ENCODE measurements around the gene LSP1. TPM values are rescaled to one million over a fixed set of nuclear protein-coding genes. Genes with fewer than 3 reads are reported as not detected.

The LSP1 gene
- total RNA-seq, 1 experiment from 2014 or later: not detected

DNA sequence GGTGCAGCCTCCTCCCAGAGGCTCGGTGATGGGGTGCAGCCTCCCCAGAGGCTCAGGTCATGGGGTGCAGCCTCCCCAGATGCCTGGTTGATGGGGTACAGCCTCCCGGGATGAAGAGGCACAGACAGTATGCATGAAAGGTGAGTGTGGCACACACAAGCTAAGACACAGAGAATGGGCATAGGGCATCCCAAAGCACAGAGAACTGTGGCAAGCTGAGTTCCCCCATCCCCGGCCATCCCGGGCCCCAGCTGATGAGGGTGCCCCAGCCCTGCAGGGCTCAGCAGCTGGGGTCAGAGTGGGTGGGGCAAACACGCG lies 22.9 kb upstream of the LSP1 start:
- intact Hi-C loops (cut with micrococcal nuclease; ENCODE audit: unreplicated experiment): loop anchor here (5.0 kb wide), 1 partner anchor 283 kb away; no protein-coding TSS in a partner anchor
- H3K36me3 ChIP-seq (ENCODE audit: insufficient read depth, low read length, poor library complexity, severe bottlenecking): no peaks in the 10 kb centered on the region
- H3K4me3 ChIP-seq (ENCODE audit: low read depth, low read length, poor library complexity, severe bottlenecking): no peak overlapping the region
- ChIA-PET CTCF (interaction anchor here (0.9 kb wide), 1 partner anchor 136 kb away, joined by 4 read pairs; no protein-coding TSS in a partner anchor), POLR2A (ENCODE audit: low non-redundant PET) (no interaction called here)
- no peak overlapping the region for H3K27ac ChIP-seq (ENCODE audit: low read depth, low read length, poor library complexity, severe bottlenecking)
- peaks cover 20% of the 10 kb centered on the region for H3K27me3 ChIP-seq (replicated peaks; ENCODE audit: insufficient read depth, low read depth, low read length, poor library complexity)
- DNase-seq (ENCODE audit: low spot score): no peak
- BruUV-seq (replicated peaks): no TSS peak
- no peak for TF ChIP-seq EZH2 (IDR thresholded peaks at IDR 0.05; ENCODE audit: borderline replicate concordance, low read depth, low read length, poor library complexity, severe bottlenecking)
- TF ChIP-seq, protein P1, sequence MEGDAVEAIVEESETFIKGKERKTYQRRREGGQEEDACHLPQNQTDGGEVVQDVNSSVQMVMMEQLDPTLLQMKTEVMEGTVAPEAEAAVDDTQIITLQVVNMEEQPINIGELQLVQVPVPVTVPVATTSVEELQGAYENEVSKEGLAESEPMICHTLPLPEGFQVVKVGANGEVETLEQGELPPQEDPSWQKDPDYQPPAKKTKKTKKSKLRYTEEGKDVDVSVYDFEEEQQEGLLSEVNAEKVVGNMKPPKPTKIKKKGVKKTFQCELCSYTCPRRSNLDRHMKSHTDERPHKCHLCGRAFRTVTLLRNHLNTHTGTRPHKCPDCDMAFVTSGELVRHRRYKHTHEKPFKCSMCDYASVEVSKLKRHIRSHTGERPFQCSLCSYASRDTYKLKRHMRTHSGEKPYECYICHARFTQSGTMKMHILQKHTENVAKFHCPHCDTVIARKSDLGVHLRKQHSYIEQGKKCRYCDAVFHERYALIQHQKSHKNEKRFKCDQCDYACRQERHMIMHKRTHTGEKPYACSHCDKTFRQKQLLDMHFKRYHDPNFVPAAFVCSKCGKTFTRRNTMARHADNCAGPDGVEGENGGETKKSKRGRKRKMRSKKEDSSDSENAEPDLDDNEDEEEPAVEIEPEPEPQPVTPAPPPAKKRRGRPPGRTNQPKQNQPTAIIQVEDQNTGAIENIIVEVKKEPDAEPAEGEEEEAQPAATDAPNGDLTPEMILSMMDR (conservative IDR thresholded peaks at IDR 0.05; ENCODE audit: low read depth, low read length): no peak
- H3K9me3 ChIP-seq (ENCODE audit: low read depth, low read length, poor library complexity, severe bottlenecking): no peaks in the 10 kb centered on the region
- no peaks in the 10 kb centered on the region for H3K4me1 ChIP-seq (ENCODE audit: insufficient read depth, low read length, poor library complexity, severe bottlenecking)

DNA sequence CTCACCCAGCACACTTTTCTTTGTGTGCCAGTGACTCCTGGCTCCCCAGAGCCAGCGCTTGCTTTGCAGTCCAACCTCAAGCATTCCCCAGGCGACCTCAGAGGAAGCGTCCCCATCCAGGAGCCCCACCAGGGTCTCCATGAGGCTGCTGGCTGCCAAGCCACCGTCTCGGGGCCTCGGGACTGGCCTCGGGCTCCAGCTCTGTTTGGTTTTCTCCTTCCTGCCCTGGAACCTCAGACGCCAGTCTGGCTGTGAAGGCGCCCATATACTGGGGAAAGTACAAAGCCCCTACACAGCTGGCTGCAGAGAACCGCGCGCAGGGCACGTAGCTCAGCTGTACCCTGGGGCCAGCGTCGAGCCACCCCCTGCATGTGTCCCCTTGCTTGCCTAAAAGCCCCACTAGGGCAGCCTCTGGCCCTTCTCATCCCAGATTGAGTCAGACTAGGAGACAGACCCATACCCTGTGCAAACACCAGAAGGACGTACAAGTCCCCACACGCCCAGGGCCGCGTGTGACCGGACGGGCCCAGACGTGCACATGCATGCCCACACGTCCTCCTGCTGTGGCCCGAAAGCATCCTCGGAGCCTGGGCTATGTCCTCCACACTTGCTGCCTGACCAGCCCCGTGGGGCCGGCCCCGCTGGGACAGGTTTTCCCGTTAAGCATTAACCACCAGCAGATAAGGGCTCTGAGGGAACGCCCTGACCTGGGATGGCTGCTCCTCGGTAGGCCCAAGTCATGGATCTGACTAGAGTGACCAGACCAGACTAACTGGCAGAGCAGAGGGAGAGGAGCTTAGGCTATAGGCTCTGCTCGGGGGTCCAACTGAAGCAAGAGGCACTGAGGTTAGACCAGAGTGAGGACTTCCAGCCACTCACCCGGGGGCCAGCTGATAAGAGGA lies 22.3 kb upstream of the LSP1 start:
- intact Hi-C loops (cut with micrococcal nuclease; ENCODE audit: unreplicated experiment): loop anchor here (5.0 kb wide), 1 partner anchor 283 kb away; no protein-coding TSS in a partner anchor
- Histone ChIP-seq H3K36me3 (ENCODE audit: insufficient read depth, low read length, poor library complexity, severe bottlenecking) (no peaks in the 10 kb centered on the region), H3K4me3 (ENCODE audit: low read depth, low read length, poor library complexity, severe bottlenecking) (no peak overlapping the region), H3K9me3 (ENCODE audit: low read depth, low read length, poor library complexity, severe bottlenecking) (no peaks in the 10 kb centered on the region), H3K27me3 (replicated peaks; ENCODE audit: insufficient read depth, low read depth, low read length, poor library complexity) (peaks cover 20% of the 10 kb centered on the region), H3K27ac (ENCODE audit: low read depth, low read length, poor library complexity, severe bottlenecking) (no peak overlapping the region), H3K4me1 (ENCODE audit: insufficient read depth, low read length, poor library complexity, severe bottlenecking) (no peaks in the 10 kb centered on the region)
- BruUV-seq (replicated peaks): no TSS peak
- no peak for DNase-seq (ENCODE audit: low spot score)
- POLR2A ChIA-PET (ENCODE audit: low non-redundant PET): no interaction called here
- no peak for TF ChIP-seq EZH2 (IDR thresholded peaks at IDR 0.05; ENCODE audit: borderline replicate concordance, low read depth, low read length, poor library complexity, severe bottlenecking)
- TF ChIP-seq, protein P1 (conservative IDR thresholded peaks at IDR 0.05; ENCODE audit: low read depth, low read length): no peak
- CTCF ChIA-PET: interaction anchor here (0.9 to 4.3 kb wide), 2 partner anchors 137 kb away, joined by 4 to 101 read pairs; no protein-coding TSS in a partner anchor

DNA sequence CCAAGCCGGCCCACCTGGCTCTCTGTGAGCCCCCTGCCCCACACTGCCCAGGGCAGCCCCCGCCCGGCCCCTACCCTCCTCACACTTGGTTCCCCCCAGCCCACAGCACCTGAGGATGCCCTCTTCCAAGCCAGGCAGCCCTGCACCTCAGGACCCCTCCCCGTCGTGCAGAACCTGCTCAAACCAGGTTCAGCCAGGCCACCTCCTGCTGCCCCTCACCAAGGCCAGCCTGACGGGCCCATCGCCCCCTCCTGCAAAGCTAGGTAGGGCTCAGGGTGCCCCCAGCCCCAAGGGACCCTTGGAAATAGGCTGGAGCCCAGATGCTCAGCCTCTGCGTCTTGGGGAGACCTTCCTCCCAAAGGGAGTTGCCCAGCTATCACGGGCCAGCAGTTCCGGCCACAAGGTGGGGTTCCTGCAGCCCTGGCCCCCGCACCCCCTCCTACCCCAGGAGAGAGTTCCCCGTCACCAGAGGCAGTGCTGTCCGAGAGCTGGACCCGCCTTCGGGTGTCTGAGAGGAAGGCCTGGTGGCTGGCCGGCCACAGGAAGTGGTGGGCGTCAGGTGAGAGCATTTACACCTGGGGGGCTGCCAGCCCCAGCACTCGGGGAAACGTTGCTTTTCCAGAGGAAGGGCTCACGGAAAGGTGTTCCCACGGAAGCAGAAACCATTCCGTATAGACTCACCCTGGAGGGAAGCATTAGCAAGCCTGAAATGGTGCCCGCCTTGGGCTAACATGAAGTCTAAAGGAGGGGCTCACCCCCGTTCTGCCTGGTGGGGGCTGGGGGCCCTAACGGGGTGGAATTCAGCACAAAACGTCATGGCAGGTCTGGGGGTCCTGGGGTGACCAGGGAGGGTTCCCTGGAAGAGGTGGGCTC lies 21.3 kb upstream of the LSP1 start:
- H3K4me1 ChIP-seq (ENCODE audit: insufficient read depth, low read length, poor library complexity, severe bottlenecking): no peaks in the 10 kb centered on the region
- ChIA-PET POLR2A (ENCODE audit: low non-redundant PET) (no interaction called here), CTCF (interaction anchor here (1.2 to 4.3 kb wide), 3 partner anchors 138 to 320 kb away, joined by 3 to 101 read pairs (median 21); no protein-coding TSS in a partner anchor)
- intact Hi-C loops (cut with micrococcal nuclease; ENCODE audit: unreplicated experiment): loop anchor here (1.0 to 5.0 kb wide), 3 partner anchors 138 to 284 kb away; no protein-coding TSS in a partner anchor
- H3K36me3 ChIP-seq (ENCODE audit: insufficient read depth, low read length, poor library complexity, severe bottlenecking): no peaks in the 10 kb centered on the region
- no peak overlapping the region for H3K27ac ChIP-seq (ENCODE audit: low read depth, low read length, poor library complexity, severe bottlenecking)
- no peak for DNase-seq (ENCODE audit: low spot score)
- no TSS peak for BruUV-seq (replicated peaks)
- H3K4me3 ChIP-seq (ENCODE audit: low read depth, low read length, poor library complexity, severe bottlenecking): no peak overlapping the region
- H3K27me3 ChIP-seq (replicated peaks; ENCODE audit: insufficient read depth, low read depth, low read length, poor library complexity): peaks cover 20% of the 10 kb centered on the region
- no peaks in the 10 kb centered on the region for H3K9me3 ChIP-seq (ENCODE audit: low read depth, low read length, poor library complexity, severe bottlenecking)
- TF ChIP-seq EZH2 (IDR thresholded peaks at IDR 0.05; ENCODE audit: borderline replicate concordance, low read depth, low read length, poor library complexity, severe bottlenecking): no peak
- TF ChIP-seq, protein P1 (conservative IDR thresholded peaks at IDR 0.05; ENCODE audit: low read depth, low read length): no peak

Data from A673 (cell line).